UCSD-AML1 (cell line): Measurements from ENCODE around the gene ANKRD53.
"Not testable (repeated sequence)": the region's sequence is repeated elsewhere in the genome, so short reads cannot be mapped to it uniquely, and the experiment has no call there.

Experiments used
- DNase-seq: peaks from one replicate; lab custom pipeline; 2025; ENCODE audit not compliant: unreplicated experiment; lab: John Stamatoyannopoulos, UW

Gene ANKRD53

GRCh38 chr2:70988151-70988550, 9.7 kb downstream of the ANKRD53 start:
- no peak for DNase-seq

GRCh38 chr2:70988726-70989648, 10.6 kb downstream of the ANKRD53 start:
- no peak for DNase-seq

GRCh38 chr2:70990216-70990615, 11.8 kb downstream of the ANKRD53 start:
- no peak for DNase-seq

GRCh38 chr2:70991142-70991541, 12.7 kb downstream of the ANKRD53 start:
- no peak for DNase-seq

- DNase-seq: no peak
Measured at GRCh38 chr2:70991742-70992141, 13.3 kb downstream of the ANKRD53 start.

GRCh38 chr2:70992945-70993853, 14.8 kb downstream of the ANKRD53 start:
- DNase-seq: no peak

GRCh38 chr2:70994009-70994698, 15.7 kb downstream of the ANKRD53 start:
- peak; percentile 41 for DNase-seq

- peak; percentile 93 for DNase-seq
Measured at GRCh38 chr2:70994699-70995425, 16.4 kb downstream of the ANKRD53 start, which contains the start of gene TEX261. TEX261 (minus strand) TSS chr2:70994873; CDS start chr2:70994757, 116 bp downstream.

- DNase-seq: peak; percentile 42
Measured at GRCh38 chr2:70995426-70995729, 16.9 kb downstream of the ANKRD53 start.

GRCh38 chr2:70998885-70999284, 20.5 kb downstream of the ANKRD53 start:
- DNase-seq: not testable (repeated sequence)

GRCh38 chr2:70999362-70999761, 20.9 kb downstream of the ANKRD53 start:
- peak; percentile 39 for DNase-seq

GRCh38 chr2:70999931-71000330, 21.5 kb downstream of the ANKRD53 start:
- not testable (repeated sequence) for DNase-seq

GRCh38 chr2:71000780-71001591, 22.6 kb downstream of the ANKRD53 start:
- DNase-seq: peak; percentile 73

GRCh38 chr2:71001592-71001927, 23.1 kb downstream of the ANKRD53 start:
- no peak for DNase-seq

- DNase-seq: no peak
Measured at GRCh38 chr2:71001981-71002570, 23.6 kb downstream of the ANKRD53 start.

GRCh38 chr2:71003396-71003795, 25.0 kb downstream of the ANKRD53 start:
- no peak for DNase-seq

- DNase-seq: no peak
Measured at GRCh38 chr2:71003966-71004755, 25.7 kb downstream of the ANKRD53 start.

GRCh38 chr2:71004857-71005256, 26.4 kb downstream of the ANKRD53 start:
- DNase-seq: no peak
